ENCODE data around the gene INPP1.
A peak's percentile ranks its signal among the peaks of the same experiment; 100 is the strongest.
"Not testable (repeated sequence)": the region's sequence is repeated elsewhere in the genome, so short reads cannot be mapped to it uniquely, and the experiment has no call there.

INPP1 gene, protein sequence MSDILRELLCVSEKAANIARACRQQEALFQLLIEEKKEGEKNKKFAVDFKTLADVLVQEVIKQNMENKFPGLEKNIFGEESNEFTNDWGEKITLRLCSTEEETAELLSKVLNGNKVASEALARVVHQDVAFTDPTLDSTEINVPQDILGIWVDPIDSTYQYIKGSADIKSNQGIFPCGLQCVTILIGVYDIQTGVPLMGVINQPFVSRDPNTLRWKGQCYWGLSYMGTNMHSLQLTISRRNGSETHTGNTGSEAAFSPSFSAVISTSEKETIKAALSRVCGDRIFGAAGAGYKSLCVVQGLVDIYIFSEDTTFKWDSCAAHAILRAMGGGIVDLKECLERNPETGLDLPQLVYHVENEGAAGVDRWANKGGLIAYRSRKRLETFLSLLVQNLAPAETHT

DNA sequence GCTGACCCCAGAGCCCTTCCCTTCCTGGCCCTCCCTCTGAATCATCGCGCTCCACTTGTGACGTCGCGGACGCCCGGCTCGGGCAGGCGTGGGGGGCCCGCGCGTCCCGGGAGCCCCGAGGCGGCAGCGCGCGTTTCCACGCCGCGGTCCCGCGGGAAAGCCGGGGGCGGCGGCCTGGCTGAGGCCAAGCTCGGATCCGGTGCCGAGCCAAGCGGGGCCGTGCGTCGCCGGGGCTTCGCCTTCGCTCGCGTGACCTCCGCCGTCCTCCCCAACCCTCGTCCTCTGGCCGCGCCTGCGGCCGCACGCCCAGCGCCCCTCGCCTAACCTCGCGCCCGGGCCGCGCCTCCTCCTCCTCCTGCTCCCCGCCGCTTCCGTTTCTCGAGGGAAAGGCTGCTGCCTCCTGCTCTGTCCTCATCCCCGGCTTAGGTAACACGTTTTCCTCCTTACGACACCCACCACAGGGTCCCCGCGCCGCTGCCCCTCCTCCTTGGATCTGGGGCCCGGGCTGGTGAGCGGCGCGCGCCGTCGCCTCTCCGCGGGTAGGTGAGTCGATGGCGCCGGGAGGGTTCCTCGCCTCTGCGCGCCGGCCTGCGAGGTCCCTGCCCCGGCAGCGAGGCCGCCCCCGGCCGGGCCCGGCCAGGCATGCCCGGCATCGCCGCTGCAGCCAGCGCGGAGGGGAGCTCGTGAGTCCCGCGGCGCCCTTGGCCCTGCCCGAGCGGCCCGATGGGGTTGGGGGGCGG, at the start of gene INPP1:
INPP1 (plus strand) TSS at position 54 of the 740 bp plus-strand sequence. CDS start 16,514 bp downstream, outside the sequence.
- DNase-seq: peak; percentile 45

DNA sequence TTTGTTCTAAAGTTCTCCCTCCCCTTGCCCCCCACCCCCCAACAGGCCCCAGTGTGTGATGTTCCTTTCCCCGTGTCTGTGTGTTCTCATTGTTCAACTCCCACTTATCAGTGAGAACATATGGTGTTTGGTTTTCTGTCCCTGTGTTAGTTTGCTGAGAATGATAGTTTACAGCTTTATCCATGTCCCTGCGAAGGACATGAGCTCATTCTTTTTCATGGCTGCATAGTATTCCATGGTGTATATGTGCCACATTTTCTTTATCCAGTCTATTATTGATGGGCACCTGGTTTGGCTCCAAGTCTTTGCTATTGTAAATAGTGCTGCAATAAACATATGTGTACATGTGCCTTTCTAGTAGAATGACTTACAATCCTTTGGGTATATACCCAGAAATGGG, 45.5 kb upstream of the INPP1 start:
- not testable (repeated sequence) for DNase-seq

DNA sequence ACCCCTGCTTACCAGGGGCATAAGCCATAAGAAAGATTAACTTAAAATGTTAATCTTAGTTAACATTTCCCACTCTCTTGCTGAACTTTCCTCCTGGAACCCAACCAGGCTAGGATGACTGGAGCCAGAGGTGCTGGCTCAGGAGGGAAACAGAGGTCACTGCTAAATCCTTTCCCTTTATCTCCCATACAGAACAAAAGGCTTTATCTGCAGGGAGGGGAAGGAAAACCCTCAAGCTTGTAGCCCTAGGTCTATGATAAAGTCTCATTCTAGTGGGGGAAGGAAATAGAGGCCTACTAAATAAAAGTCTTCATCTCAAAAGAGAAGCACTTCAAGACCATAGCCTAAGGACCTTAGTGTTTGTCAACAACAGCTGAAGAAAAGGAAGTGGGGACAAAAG, 42.4 kb upstream of the INPP1 start:
- DNase-seq: no peak

DNA sequence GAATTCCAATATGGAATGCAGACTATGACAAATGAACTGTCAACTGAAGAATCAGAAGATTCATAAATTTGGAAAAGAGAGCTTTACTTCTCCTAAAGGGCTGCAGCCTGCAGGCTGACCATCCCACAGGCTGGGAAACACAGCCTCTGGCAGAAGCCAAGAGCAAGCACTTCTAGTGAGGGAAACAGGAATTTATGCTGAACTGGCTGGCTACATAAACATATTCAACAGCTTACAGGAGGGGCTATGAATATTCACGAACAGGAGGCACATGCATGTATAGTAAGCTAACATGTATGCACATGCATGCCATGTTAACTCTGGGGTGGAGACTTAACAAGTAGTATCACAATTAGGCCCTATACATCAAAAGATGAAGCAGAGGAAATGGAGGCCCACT, 41.3 kb upstream of the INPP1 start:
- no peak for DNase-seq

DNA sequence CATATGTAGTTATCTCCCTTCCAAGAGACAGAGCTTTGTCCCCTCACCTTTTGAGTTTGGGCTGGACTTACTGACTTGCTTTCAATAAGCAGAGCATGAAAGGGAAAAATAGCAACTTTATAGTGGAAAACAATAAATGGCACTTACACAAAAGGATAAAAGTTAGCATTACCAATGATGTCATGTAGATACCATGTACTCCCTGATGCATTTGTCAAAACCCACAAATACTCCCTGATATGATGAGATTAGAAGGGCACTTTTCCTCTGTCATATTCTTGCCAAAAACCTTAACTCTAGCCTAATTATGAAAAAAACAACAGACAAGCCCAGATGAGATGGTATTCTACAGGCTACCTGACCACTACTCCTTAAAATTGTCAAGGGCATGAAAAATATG, 39.7 kb upstream of the INPP1 start:
- DNase-seq: no peak

DNA sequence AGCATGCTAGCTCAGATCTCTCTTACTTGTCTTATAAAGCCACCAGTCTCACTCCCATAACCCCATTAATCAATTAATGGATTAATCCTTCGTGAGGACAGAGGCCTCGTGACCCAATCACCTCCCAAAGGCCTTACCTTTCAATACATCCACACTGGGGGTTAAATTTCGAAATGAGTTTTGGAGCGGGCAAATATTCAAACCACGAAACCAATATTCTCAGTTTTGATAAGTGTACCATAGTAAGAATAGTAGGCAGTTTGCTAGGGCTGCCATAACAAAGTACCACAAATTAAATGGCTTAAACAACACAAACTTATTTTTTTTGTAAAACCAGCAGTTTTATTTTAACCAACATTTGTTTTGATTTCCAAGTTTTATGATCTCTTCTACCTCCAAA, 39.0 kb upstream of the INPP1 start:
- DNase-seq: no peak

DNA sequence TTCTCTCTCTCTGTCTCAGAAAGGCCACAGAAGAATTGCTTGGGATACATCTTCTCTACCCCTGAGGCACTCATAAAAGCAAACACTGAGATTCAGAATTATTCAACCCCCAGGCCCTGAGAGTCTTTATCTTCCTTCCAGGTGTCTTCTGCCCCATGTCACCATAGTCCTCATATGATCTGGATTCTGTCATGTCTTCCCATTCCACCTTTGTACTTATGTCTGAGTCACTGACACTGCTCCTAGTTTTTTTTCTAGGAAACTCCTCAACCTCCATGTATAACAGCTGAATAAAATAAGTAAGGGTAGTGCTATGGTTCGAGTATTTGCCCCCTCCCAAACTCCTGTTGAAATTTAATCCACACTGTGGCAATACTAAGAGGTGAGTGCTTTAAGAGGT, 35.4 kb upstream of the INPP1 start:
- no peak for DNase-seq

DNA sequence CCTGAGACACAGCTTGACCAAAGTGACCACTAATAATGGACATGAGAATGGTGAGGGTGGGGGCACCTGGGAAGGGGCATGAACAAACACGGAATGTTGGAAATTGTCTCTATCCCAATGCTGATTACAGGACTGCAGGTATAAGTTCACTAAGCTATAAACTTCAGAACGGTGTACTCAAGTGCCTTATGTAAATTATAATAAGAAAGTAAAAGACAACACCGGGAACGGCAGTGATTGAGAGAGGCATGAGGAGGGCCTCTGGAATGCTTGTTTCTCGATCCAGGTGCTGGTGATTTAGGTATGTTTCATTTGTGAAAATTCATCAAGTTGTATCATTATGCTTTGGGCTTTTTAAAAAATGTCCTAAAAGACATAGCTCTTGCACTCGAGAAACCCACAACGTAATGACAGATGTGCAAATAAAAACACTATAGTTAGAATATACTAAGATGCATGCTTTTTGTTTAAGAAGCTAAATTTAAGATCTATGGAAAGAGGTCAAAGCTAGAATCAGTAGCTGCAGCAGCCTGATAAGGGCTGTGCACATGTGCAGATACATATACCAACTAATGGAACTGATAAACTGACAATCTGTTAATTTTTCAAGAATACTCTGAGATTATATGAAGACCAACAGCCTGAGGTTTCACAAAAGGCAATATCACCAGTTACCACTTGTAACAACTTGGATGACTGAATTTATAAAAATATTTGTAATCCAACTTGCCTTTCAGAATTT, 31.3 kb upstream of the INPP1 start:
- no peak for DNase-seq

DNA sequence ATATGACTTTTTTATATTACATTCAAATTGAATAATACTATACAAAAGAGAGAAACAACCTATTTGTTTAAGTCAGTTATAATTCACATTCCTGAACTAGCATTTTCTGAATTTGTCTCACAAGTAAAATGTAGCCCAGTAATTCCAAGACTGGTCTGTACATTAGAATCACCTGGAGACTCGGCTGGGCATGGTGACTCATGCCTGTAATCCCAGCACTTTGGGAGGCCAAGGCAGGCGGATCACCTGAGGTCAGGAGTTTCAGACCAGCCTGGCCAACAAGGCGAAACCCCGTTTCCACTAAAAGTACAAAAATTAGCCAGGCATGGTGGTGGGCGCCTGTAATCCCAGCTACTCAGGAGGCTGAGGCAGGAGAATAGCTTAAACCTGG, 30.8 kb upstream of the INPP1 start:
- not testable (repeated sequence) for DNase-seq

DNA sequence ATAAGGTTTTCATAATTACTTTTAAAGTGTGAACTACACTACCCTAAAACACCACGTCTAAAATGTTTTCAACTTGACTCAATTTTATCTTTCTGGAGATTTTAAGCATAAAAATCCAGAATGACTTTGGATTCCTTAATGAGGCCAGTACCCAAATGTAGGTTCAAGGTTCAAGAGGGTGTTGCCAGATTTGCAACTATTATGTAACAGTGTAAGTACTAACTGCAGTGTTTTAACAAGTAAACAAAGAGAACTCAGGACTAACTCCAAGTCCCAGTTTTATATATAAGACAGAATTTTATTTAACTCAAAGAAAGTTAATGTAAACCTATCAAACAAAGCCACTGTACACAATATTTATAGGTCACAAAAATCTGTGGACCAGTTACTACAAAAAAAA, 29.5 kb upstream of the INPP1 start:
- DNase-seq: no peak

DNA sequence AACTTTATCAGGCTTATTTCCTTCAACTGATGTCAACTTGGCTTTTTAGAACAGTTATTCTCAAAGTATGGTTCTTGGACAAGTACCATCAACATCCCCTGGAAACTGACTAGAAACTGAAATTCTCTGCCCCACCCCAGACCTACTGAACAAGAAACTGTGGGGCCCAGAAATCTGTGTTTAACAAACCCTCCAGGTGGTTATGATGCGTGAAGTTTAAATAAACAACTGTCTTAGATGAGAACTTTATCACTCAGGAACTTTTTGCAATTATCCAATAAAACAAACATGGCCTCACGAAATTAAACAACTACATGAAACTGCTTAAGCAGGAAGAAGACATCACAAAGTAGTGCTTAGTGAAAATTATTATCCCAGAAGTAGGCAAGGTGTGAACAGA, 28.1 kb upstream of the INPP1 start:
- DNase-seq: no peak

DNA sequence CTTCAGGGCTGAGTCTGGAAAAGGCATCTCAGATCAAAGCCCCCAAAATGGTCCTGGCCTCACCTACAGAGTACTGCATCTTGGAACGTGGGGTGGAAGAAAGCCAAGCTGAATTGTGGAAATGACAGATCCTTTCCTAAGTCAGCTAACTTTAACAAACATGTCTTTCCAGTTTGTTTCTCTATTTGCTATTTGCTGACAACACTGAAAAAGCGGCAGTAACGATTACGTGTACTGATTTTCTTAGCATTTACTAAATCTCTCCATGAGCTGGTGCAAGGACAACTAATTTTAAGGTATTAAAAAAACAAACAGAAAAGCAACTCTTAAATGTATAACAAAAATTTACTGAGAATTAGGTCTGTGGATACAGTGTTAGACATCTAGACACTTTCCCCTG, 24.9 kb upstream of the INPP1 start:
- DNase-seq: no peak

DNA sequence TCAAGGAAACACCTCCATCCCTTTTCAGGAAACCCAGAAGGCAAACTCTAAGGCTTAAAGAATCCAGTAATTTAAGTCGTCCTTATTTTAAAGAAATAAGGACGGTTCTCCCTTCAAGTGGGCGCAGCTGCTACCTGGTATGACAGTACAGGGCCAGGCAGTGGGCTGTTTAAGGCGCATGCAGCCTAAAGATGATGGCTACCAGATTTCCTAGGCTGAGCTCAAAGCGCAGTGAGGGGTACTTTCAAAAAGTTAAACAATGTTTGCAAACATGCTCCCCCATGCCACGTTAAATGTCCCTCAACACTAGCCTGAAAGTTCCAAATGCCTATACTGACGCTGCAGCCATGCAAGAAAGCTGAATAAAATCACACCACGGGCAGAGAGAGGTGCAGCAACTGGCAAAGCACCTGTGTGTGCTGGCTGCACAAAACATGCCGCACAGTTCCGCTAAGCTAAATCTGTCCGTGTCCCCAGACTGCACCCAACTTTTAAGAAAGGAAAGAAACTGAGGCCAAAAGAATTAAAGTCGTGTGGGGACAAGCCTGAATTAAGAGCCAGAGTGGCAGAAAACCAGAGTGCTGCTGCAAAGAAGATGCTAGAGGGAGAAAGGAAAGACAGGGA, 24.3 kb upstream of the INPP1 start:
- DNase-seq: no peak

DNA sequence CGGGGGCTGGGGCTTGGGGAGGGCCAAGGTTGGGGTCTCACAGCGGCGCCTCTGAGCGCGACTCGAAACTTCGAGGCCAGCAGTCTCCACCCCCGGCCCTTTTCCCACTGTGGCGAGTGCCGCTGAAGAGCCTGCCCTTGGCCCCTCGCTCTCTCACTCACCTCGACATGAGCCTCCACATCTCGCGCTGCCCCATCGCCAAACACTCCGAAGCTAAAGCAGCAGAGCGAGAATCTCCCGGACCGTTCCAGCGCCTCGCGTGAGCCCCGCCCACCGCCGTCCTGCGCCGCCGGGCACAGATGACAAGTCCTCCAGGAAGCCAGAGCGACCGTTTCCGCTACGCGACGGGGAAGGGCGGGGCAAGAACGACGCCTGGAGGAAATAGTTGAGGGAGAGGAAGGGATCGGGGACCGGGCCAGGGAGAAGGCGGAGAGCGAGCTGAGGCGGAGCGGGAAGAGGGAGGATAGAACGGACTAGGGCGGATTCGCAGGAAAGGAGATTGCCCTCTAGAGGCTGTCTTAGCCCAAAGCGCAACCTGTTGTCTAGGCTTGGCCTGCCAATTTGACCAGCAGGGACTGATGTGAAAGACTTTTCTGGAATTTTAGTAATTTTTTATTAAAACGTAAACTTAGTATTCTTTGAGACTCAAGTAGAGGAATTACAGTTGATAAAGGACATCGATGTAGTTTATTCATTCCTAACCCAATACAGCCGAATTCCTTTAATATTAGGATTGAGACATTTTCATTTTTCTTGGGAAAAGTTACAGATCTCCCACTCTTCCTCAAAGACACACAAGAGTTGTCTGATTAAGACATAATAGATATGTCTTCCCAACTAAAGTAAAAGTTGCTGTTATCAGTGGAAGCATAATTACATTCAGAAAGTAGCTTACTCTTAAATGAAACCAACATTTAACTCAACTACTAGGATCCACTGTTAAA, 23.6 kb upstream of the INPP1 start, which contains the start of gene HIBCH:
HIBCH (minus strand) TSS at position 272 of the 944 bp plus-strand sequence; CDS start at position 196, 76 bp downstream.
- DNase-seq: peak; percentile 79

DNA sequence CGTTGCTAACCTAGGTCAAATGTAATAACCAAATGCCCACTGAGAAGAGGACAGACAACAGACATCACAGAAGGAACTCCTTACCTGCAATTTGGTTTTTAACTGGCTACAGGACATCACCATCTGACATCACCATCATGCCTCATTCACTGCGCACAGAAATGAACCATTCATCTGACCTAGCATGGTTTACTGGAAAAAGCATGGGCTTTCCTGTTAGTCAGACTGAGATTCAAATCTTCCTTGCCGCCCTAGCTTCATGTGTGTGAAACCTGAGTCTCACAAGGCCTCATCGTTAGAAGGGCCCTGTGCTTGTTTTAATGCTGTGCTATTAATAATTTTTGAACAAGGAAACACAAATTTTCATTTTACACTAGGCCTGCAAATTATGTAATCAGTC, 22.7 kb upstream of the INPP1 start:
- DNase-seq: no peak

DNA sequence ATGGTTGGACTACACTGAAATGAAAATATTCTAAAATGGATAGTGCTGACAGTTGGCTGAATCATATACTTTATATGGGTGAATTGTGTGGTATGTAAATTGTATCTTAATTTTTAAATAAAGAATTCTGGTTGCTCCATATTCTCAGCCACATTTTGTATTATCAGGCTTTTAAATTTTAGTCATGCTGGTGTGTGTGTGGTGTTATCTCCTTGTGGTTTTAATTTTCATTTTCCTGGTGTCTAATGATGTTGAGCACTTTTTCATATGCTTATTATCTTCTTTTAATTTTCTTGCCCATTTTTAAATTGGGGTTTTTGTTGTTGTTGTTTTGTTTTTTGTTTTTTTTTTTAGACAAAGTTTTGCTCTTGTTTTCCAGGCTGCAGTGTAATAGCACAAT, 20.0 kb upstream of the INPP1 start:
- DNase-seq: no peak

DNA sequence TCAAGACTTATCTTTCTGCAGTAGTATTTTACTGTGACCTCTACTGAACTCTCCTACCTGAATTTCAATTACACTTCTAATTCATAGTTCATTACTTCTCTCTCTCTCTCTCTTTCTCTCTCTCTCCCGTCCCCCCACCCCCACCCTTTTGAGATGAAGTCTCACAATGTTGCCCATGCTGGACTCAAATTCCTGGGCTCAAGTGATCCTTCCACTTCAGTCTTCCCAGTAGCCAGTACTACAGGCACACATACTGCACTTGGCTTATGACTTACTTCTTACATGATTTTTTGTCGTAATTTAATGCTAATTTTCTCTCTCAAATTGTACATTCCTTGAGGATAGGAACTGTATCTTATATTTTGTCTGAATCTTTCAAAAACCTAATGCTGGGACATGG, 17.8 kb upstream of the INPP1 start:
- no peak for DNase-seq

DNA sequence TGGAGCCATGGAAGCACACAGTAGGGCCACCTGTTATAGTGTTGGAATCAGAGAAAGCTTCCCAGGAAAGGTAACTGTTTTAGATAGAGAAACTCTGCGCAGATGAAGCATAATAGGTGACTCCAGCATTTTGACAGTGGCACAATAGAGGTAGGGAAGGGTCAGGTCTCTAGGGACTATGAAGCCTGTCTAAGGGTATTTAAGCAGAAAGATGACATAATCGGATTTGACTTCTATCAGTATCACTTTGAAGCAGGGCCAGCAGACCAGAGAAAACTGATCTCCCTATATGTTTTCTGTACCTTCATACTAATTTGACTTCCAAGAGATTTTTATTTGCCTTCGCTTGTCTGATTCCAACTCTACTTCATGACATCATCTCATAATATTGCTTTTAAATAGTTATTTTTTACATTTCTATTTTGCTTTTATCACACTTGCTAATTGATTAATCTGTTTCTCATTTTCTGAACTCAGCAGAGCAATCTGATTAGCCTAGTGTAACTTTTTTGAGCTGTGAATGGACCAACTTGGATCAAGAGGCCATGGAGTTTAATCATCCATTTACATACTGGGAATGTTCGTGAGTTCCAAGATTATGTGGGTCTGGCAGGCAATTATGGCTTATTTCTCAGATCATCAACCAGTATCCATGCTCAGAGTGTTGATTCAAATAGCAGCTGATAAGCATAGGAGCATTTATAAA, 15.4 kb upstream of the INPP1 start:
- DNase-seq: no peak

DNA sequence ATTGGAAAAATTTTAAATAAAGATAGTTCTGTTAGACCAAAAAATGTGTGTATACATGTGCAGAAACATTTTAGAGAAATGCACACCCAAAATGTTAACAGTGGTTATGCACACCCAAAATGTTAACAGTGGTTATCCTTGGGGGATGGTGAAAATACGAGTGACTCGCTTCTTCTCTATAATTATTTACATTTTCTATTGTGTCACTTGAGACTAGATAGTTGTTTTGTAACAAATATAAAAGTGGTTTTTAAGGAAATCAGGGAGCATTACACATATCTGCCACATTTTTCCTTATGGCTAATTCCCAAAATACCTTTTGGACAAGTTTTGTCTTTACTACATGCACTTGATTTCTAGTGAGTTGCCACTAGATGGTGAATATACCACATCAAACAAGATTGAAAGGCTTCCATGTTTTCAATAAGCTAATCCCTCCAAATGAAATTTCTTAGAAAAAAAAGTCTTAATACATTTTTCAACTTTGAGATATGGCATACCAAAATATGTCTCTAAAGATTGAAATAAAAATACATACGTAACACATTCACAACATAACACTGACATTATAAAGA, 14.7 kb upstream of the INPP1 start:
- DNase-seq: no peak

DNA sequence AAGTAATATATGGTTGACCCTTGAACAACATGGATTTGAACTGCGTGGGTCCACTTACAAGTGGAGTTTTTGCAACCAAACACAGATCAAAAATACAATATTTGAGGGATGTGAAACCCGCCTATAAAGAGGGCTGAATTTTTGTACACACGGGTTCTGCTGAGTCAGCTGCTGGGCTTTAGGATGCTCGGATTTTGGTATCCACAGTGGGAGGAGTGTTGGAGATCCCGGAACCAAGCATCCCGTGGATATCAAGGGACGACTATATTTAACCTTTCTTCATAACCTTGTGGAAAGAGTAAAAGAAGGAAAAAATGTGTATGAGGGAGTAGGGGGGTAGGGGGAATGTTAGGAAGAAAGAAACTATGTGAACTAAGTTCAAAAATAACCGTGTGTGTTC, 10.0 kb upstream of the INPP1 start:
- no peak for DNase-seq

DNA sequence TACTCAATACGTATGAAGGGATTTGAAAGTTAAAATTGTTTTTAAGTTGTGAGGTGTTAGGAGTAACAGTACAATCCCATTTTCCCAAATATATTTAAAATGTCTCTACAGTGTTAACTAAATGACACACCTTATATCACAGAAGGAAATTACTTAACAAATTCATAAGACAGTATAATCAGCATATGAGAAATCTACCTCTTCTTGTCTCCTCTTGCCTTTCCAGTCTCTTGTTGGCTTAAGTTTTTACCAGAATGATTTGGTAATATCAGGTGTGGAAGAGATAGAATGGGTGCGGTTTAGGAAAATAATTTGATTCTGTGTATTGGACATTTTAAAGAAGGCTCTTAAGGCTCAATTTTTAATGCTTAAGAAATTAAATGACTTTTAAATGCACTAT, 9.5 kb upstream of the INPP1 start:
- DNase-seq: no peak

Measured in CD4-positive, alpha-beta T cell treated with Interferon gamma for 1 hour (primary cell).